Endothelial cell of umbilical vein (primary cell): ENCODE measurements around the gene MSMB.

Experiments
- CTCF ChIP-seq, 2 donors: IDR thresholded peaks; 1 replicate in 1 of 2; 2 replicates in 1 of 2; pipeline ENCODE4 v1.5.1; 2011; ENCODE audit warnings: low read length in 2 of 2, mild to moderate bottlenecking in 2 of 2, moderate library complexity in 2 of 2, control low read depth in 1 of 2, inconsistent platforms in 1 of 2, low read depth in 1 of 2; ENCODE audit not compliant: insufficient read depth in 1 of 2; ENCODE audit errors: extremely low read depth in 1 of 2
- EZH2 ChIP-seq: IDR thresholded peaks from 2 replicates; pipeline ENCODE4 v1.6.1; 2012; ENCODE audit warnings: borderline replicate concordance, low read depth, mild to moderate bottlenecking, moderate library complexity, low read length, inconsistent platforms; ENCODE audit not compliant: severe bottlenecking
- FOS ChIP-seq: IDR thresholded peaks from 2 replicates; pipeline ENCODE4 v1.6.1; 2011; ENCODE audit warnings: mild to moderate bottlenecking, low read length, moderate library complexity, borderline replicate concordance; ENCODE audit not compliant: insufficient read depth
- JUN ChIP-seq: IDR thresholded peaks from 2 replicates; pipeline ENCODE4 v1.6.1; 2011; ENCODE audit warnings: borderline replicate concordance, low read depth; ENCODE audit not compliant: insufficient read length, insufficient read depth
- MAX ChIP-seq: IDR thresholded peaks from 2 replicates; pipeline ENCODE4 v1.6.1; 2011; ENCODE audit not compliant: insufficient read depth, insufficient read length
- POLR2A ChIP-seq: IDR thresholded peaks from 2 replicates; pipeline ENCODE4 v1.6.1; 2012; ENCODE audit warnings: low read depth, mild to moderate bottlenecking, control low read depth, low read length
- POLR2AphosphoS5 ChIP-seq: IDR thresholded peaks from 2 replicates; pipeline ENCODE4 v1.6.1; 2012; ENCODE audit warnings: low read depth, mild to moderate bottlenecking, control low read depth, low read length, moderate library complexity; ENCODE audit not compliant: insufficient read depth

- TF ChIP-seq POLR2A (no peak), POLR2AphosphoS5 (no peak), CTCF (IDR thresholded peaks at IDR 0.05; ENCODE audit: extremely low read depth in 1 of 2, insufficient read depth in 1 of 2, low read depth in 1 of 2, low read length in 2 of 2) (no peak), EZH2 (no peak), MAX (no peak), FOS (no peak), JUN (no peak)
These were observed 47.9 kb downstream of the MSMB start for GRCh38 chr10:45997994-45998763.
